Thoracic aorta (tissue), 2 donors: Measurements from ENCODE around the gene PRKCB. TPM values are rescaled to one million over a fixed set of nuclear protein-coding genes. Genes with fewer than 3 reads are reported as not detected.
"Not testable (repeated sequence)": the region's sequence is repeated elsewhere in the genome, so short reads cannot be mapped to it uniquely, and the experiment has no call there.

ENCODE experiments used
- ATAC-seq: fragments of 150-250 bp; one replicate; pipeline ENCODE4 v1.8.0; 2017; ENCODE audit warnings: low read depth; ENCODE audit not compliant: insufficient number of reproducible peaks, low FRiP score
- DNase-seq: peaks from one replicate; pipeline ENCODE4 v3.0.0-alpha.2; 2020; ENCODE audit warnings: low spot score
- H3K27ac ChIP-seq, 2 donors: fragments of 200-600 bp; sonication (generic); 1 replicate in 1 of 2; 2 replicates in 1 of 2; pipeline ENCODE4 v1.5.1; 2016; ENCODE audit warnings: mild to moderate bottlenecking in 2 of 2, moderate library complexity in 2 of 2
- H3K27me3 ChIP-seq: fragments of 200-600 bp; sonication (generic); replicated peaks from 2 replicates; pipeline ENCODE4 v1.6.0; 2016; ENCODE audit warnings: mild to moderate bottlenecking; ENCODE audit not compliant: insufficient read depth
- H3K36me3 ChIP-seq: fragments of 200-600 bp; sonication (generic); one replicate; pipeline ENCODE4 v1.5.1; 2016
- H3K4me1 ChIP-seq, 2 donors: fragments of 200-600 bp; sonication (generic); 1 replicate in 1 of 2; 2 replicates in 1 of 2; pipeline versions ENCODE4 v1.5.1 to v1.6.0; 2016; ENCODE audit warnings: low read depth in 2 of 2, mild to moderate bottlenecking in 1 of 2; ENCODE audit not compliant: control insufficient read depth in 1 of 2
- H3K4me3 ChIP-seq: fragments of 200-600 bp; sonication (generic); 2 replicates; pipeline ENCODE4 v1.5.1; 2016; ENCODE audit warnings: mild to moderate bottlenecking
- H3K9me3 ChIP-seq: fragments of 200-600 bp; sonication (generic); 2 replicates; pipeline ENCODE4 v1.5.1; 2016
- CTCF ChIP-seq: fragments of 200-600 bp; sonication (generic); IDR thresholded peaks from one replicate; pipeline ENCODE4 v1.5.1; 2019; ENCODE audit warnings: antibody characterized with exemption
- total RNA-seq, 2 donors: library from RNA; depleted of rRNA; stranded (reverse); fragments of >200 nt; gene quantifications; one replicate each; pipeline versions ENCODE4 v1.1.0 to v1.2.3, GENCODE V29; 2016

PRKCB gene
- total RNA-seq, 2 donors from 2014 or later = 3.4 to 7.5 TPM

GRCh38 chr16:24098896-24099295, 263.1 kb downstream of the PRKCB start:
- no peak overlapping the region for H3K4me3 ChIP-seq

GRCh38 chr16:24101431-24101830, 265.6 kb downstream of the PRKCB start:
- no peak for TF ChIP-seq CTCF
- Histone ChIP-seq H3K27me3 (no peaks in the 10 kb centered on the region), H3K36me3 (no peaks in the 10 kb centered on the region), H3K4me1 (no peaks in the 10 kb centered on the region), H3K9me3 (no peaks in the 10 kb centered on the region), H3K4me3 (no peak overlapping the region), H3K27ac (no peak overlapping the region)
- no peak for ATAC-seq
- no peak for DNase-seq

More at GRCh38 chr16:24098896-24099295, 263.1 kb downstream of the PRKCB start:
- H3K36me3 ChIP-seq = no peaks in the 10 kb centered on the region
- H3K9me3 ChIP-seq = no peaks in the 10 kb centered on the region
- no peaks in the 10 kb centered on the region for H3K4me1 ChIP-seq
- no peak for TF ChIP-seq CTCF
- no peaks in the 10 kb centered on the region for H3K27me3 ChIP-seq
- DNase-seq = no peak
- no peak overlapping the region for H3K27ac ChIP-seq
- no peak for ATAC-seq

- no peak overlapping the region for H3K27ac ChIP-seq
- no peak for TF ChIP-seq CTCF
- DNase-seq (no peak), ATAC-seq (no peak)
- H3K27me3 ChIP-seq = no peaks in the 10 kb centered on the region
- no peak overlapping the region for H3K4me3 ChIP-seq
- no peaks in the 10 kb centered on the region for H3K4me1 ChIP-seq
- H3K36me3 ChIP-seq = no peaks in the 10 kb centered on the region
- H3K9me3 ChIP-seq = no peaks in the 10 kb centered on the region
Measured at GRCh38 chr16:24102209-24102660, 266.5 kb downstream of the PRKCB start.

GRCh38 chr16:24105471-24105870, 269.7 kb downstream of the PRKCB start:
- ATAC-seq, DNase-seq, H3K4me1 ChIP-seq, H3K36me3 ChIP-seq, H3K27ac ChIP-seq, H3K9me3 ChIP-seq, H3K4me3 ChIP-seq, H3K27me3 ChIP-seq: not testable (repeated sequence)

- not testable (repeated sequence) for ATAC-seq, H3K9me3 ChIP-seq, H3K27ac ChIP-seq, DNase-seq, H3K4me3 ChIP-seq, H3K4me1 ChIP-seq, H3K27me3 ChIP-seq, H3K36me3 ChIP-seq
Measured at GRCh38 chr16:24108090-24108489, 272.3 kb downstream of the PRKCB start.

GRCh38 chr16:24111724-24112302, 276.0 kb downstream of the PRKCB start:
- Histone ChIP-seq H3K27ac (no peak overlapping the region), H3K36me3 (no peaks in the 10 kb centered on the region), H3K27me3 (no peaks in the 10 kb centered on the region), H3K4me1 (no peaks in the 10 kb centered on the region), H3K9me3 (no peaks in the 10 kb centered on the region), H3K4me3 (no peak overlapping the region)
- DNase-seq = no peak
- no peak for ATAC-seq
- no peak for TF ChIP-seq CTCF
